Right atrium auricular region (tissue), 2 donors: ENCODE data around the gene AKAP8L. TPM values are rescaled to one million over a fixed set of nuclear protein-coding genes. Genes with fewer than 3 reads are reported as not detected.

Experiments used
- DNase-seq: peaks from one replicate; pipeline ENCODE4 v3.0.0-alpha.2; 2019; ENCODE audit warnings: low spot score
- H3K27ac ChIP-seq, 2 donors: fragments of 200-600 bp; sonication (generic); 1 replicate in 1 of 2; 2 replicates in 1 of 2; pipeline ENCODE4 v1.5.1; 2016 to 2019
- H3K27me3 ChIP-seq, 2 donors: fragments of 200-600 bp; sonication (generic); one replicate each; pipeline versions ENCODE4 v1.5.1 to v1.6.0; 2017 to 2019
- H3K36me3 ChIP-seq: fragments of 200-600 bp; sonication (generic); one replicate; pipeline ENCODE4 v1.5.1; 2016
- H3K4me1 ChIP-seq, 2 donors: fragments of 200-600 bp; sonication (generic); one replicate each; pipeline versions ENCODE4 v1.5.1 to v1.6.0; 2017 to 2019
- H3K4me3 ChIP-seq, 2 donors: fragments of 200-600 bp; sonication (generic); 1 replicate in 1 of 2; 2 replicates in 1 of 2; pipeline ENCODE4 v1.5.1; 2017 to 2019; ENCODE audit warnings: mild to moderate bottlenecking in 1 of 2, moderate library complexity in 1 of 2
- H3K9me3 ChIP-seq, 2 donors: fragments of 200-600 bp; sonication (generic); one replicate each; pipeline ENCODE4 v1.5.1; 2019
- total RNA-seq, 2 donors: library from RNA; depleted of rRNA; stranded (reverse); fragments of >200 nt; gene quantifications; one replicate each; pipeline ENCODE4 v1.1.0, GENCODE V29; 2016
- TF ChIP-seq, protein P1 (sequence below), 2 donors: fragments of 200-600 bp; sonication (generic); IDR thresholded peaks; one replicate each; pipeline ENCODE4 v1.5.1; 2019; ENCODE audit warnings: antibody characterized with exemption in 2 of 2

The AKAP8L gene
- total RNA-seq, 2 donors from 2014 or later = 66.5 to 78.2 TPM

DNA sequence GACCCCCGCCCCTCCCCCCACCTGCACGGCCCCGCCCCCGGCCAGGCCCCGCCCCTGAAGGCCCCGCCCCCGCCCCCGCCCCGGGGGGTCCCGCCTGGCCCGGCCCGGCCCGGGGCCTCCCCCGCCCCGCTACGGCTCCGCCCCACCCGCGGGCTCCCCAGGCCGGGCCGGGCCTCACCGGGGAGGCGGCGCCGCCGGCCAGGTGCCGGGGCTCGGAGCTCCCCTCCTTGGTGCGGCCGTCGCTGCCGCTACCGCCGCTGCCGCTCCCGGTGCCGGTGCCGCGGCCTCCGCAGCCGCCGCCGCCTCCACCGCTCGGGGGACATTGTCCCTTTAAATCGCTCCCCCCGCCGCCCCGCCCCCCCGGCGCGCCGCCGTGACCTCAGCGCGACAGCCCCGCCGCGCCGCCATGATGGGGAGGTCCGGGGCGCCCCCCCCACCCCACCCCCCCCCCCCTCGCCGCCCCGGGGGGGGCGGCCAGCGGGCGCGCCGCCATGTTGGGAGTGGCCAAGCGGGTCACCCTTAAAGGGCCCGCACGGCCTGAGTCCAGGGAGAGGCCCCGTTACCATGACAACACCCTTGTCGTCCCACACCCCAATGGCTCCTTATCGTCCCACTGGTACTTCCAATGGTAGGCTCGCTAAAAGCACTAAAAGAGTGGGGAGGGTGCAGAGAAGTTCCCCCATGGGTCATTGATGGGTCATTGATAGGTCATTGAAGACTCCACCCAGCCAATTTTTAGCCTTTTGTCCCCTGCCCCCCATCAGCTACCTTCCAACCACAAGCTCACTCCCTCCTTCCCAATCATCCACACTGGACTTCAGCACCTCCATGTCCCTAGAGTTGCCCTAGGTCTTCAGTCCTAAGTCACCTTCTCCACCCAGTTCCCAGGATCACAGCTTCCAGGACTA is 31.1 kb upstream of the AKAP8L start, which contains the start of gene WIZ:
WIZ (minus strand) TSS at position 337 of the 908 bp plus-strand sequence. CDS start 1,649 bp downstream, outside the sequence.
- TF ChIP-seq, protein P1, sequence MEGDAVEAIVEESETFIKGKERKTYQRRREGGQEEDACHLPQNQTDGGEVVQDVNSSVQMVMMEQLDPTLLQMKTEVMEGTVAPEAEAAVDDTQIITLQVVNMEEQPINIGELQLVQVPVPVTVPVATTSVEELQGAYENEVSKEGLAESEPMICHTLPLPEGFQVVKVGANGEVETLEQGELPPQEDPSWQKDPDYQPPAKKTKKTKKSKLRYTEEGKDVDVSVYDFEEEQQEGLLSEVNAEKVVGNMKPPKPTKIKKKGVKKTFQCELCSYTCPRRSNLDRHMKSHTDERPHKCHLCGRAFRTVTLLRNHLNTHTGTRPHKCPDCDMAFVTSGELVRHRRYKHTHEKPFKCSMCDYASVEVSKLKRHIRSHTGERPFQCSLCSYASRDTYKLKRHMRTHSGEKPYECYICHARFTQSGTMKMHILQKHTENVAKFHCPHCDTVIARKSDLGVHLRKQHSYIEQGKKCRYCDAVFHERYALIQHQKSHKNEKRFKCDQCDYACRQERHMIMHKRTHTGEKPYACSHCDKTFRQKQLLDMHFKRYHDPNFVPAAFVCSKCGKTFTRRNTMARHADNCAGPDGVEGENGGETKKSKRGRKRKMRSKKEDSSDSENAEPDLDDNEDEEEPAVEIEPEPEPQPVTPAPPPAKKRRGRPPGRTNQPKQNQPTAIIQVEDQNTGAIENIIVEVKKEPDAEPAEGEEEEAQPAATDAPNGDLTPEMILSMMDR (IDR thresholded peaks at IDR 0.05) = no peak
- H3K9me3 ChIP-seq = no peaks in the 10 kb centered on the region
- DNase-seq = peak; percentile 90
- peak within 1 kb of the TSS; percentile 41 to 79 for H3K4me3 ChIP-seq
- H3K4me1 ChIP-seq = peaks cover 0 to 42% of the 10 kb centered on the region in 2 donors
- no peaks in the 10 kb centered on the region for H3K36me3 ChIP-seq
- H3K27ac ChIP-seq = peak within 1 kb of the TSS; percentile 62 to 89
- peaks cover 0 to 5% of the 10 kb centered on the region in 2 donors for H3K27me3 ChIP-seq

DNA sequence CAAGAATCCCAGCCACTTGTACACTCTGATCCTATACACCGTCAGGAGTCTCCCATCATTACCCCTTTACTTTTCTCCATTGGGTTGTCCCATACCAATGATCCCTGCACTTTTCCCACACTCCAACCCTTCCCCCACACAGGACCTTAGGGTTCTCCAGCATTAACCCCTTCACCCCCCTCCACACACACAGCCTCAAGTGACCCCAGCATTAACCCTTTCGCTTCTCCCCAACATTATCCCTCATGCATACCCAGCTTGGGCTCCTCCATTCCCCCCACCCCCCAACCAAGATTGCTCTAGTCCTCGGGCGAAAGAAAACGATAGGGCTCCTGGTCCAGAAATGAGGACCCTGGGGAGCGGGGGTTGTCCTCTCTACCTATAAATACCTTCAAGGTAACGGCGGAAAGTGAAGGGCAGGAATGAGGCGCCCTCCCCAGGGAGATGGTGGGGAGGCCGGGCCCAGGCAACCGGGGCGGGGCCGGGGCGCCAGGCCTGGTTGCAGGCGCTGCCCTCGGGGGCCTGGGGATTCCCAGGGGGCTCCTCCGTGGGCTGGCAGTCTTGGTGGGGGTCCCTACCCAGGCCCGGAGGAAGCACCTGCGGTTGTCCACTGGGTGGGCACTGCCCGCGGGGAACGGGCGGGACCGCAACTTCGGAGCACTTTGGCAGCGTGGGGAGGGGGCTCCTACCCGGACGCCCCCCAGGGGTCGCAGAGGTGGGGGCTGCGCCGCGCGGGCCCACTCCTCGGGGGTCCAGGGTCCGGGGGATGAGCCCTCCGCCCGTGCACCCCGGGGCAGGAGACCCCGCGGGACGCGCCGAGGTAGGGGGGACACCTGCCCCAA is 30.2 kb upstream of the AKAP8L start:
- H3K4me3 ChIP-seq = peak overlapping the region; percentile 41 to 79
- no peaks in the 10 kb centered on the region for H3K27me3 ChIP-seq
- peak overlapping the region; percentile 62 to 89 for H3K27ac ChIP-seq
- TF ChIP-seq, protein P1 (IDR thresholded peaks at IDR 0.05) = no peak
- peaks cover 0 to 51% of the 10 kb centered on the region in 2 donors for H3K4me1 ChIP-seq
- H3K9me3 ChIP-seq = no peaks in the 10 kb centered on the region
- no peak for DNase-seq
- no peaks in the 10 kb centered on the region for H3K36me3 ChIP-seq

DNA sequence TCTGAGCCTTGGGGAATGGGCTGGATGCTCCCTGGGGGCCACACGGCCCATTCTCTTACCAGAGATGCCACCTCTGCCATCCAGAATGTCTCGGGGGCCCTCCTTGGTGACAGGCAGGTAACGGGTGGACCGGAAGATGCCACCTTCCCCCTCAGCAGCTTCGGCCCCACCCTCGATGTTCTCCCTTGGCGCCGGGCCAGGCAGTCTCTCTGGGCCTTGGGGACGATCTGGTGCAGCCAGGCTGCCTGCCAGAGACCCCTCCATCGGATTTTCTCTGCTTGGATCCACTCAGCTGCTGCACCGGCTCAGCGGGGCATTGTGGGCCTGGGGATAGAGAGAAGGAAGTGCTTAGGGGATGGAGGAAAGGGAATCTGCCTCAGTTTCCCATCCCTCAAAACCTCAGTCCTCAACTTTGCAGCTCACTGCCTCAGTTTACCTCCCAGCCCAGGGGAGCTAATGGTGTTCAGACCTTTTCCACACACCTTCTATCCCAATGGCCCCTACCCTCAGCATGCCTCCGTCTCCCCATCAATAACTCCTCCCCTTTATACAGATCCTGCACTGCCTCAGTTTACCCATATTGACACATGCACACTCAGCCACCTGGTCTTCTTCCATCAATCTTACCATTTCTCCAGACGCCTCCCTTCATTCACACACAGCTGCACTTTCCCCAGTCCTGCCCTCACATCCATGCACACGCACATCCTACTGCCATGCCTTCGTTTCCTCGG is 29.4 kb upstream of the AKAP8L start:
- TF ChIP-seq, protein P1 (IDR thresholded peaks at IDR 0.05) = no peak
- no peak for DNase-seq
- H3K4me3 ChIP-seq = no peak overlapping the region
- H3K4me1 ChIP-seq = peaks cover 0 to 48% of the 10 kb centered on the region in 2 donors
- no peaks in the 10 kb centered on the region for H3K27me3 ChIP-seq
- no peaks in the 10 kb centered on the region for H3K9me3 ChIP-seq
- peak overlapping the region; percentile 62 to 89 for H3K27ac ChIP-seq
- H3K36me3 ChIP-seq = no peaks in the 10 kb centered on the region

DNA sequence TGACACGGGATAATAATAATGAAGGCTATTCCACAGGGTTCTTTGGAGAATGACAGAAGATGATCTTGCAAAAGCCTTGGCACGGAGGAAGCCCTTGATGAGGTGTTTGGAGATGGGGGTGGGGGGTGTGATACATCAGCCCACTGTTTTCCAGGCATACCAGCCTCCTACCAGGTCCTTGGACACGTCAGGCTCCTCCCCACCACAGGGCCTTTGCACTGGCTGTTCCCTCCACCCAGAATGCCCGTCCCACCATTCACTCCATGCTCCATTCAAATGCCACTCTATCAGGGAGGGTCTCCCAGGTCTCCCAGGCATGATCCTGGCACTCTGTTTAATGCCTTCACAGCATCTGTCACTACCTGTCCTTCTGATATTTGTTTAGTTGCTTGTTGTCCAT is 28.3 kb upstream of the AKAP8L start:
- Histone ChIP-seq H3K4me3 (no peak overlapping the region), H3K27me3 (no peaks in the 10 kb centered on the region), H3K9me3 (no peaks in the 10 kb centered on the region), H3K4me1 (peaks cover 0 to 40% of the 10 kb centered on the region in 2 donors), H3K27ac (peak overlapping the region in 1 of 2 donors; percentile 42), H3K36me3 (no peaks in the 10 kb centered on the region)
- TF ChIP-seq, protein P1 (IDR thresholded peaks at IDR 0.05) = no peak
- no peak for DNase-seq

DNA sequence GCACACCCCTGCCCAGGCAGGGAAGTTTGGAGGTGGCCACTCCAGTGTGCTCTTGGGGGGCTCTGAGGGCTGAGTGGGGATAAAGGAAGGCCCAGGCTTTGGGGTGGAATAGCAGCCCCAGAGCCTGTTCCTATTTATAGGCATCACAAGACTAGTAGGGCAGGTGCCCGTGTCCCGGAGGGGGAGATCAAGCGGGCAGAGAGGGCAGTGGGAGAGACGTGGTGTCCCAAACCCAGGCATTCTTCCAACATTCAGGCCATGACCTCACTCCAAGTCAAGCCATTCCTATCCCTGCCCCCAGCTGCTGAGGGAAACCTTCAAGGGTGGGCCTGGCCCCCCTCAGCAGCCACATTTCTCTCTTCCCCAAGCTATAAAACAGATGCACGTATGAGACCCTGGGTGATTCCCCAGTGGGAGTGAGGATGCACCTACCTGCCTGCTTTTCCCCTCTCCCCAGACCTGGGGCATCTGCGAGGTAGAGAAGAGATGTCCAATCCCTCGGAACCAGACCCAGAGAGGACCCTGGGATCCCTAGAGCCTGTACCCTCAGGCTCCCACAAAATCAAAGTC is 27.1 kb upstream of the AKAP8L start:
- peaks cover 0 to 40% of the 10 kb centered on the region in 2 donors for H3K4me1 ChIP-seq
- peak; percentile 61 for DNase-seq

More for the DNA sequence above, 27.1 kb upstream of the AKAP8L start:
- Histone ChIP-seq H3K9me3 (no peaks in the 10 kb centered on the region), H3K27me3 (no peaks in the 10 kb centered on the region), H3K4me3 (no peak overlapping the region), H3K36me3 (no peaks in the 10 kb centered on the region), H3K27ac (peak overlapping the region; percentile 87 to 91)
- TF ChIP-seq, protein P1 (IDR thresholded peaks at IDR 0.05) = no peak
